ENCODE results near the gene FCER1G. TPM values are rescaled to one million over a fixed set of nuclear protein-coding genes. Genes with fewer than 3 reads are reported as not detected.

FCER1G gene
- total and polyA plus RNA-seq, 2 of the 8 experiments (the other 6 are each of a cell fraction or from before 2014, with no cell fraction given): 1.6 TPM; not detected in 1

GRCh38 chr1:161172776-161173376 is 42.2 kb upstream of the FCER1G start (continued):
- TF ChIP-seq CBX5 (IDR thresholded peaks at IDR 0.05; ENCODE audit: low read depth, low read length): no peak
- no peak for TF ChIP-seq CREB1 (IDR thresholded peaks at IDR 0.05)
